MV-4-11 (cell line): Measurements from ENCODE around the gene FILIP1.

Experiments used
- DNase-seq: peaks from one replicate; lab custom pipeline; 2025; lab: John Stamatoyannopoulos, UW

The FILIP1 gene

GRCh38 chr6:75268121-75268987 is 225.2 kb downstream of the FILIP1 start:
- no peak for DNase-seq

GRCh38 chr6:75267461-75267860 is 226.1 kb downstream of the FILIP1 start:
- DNase-seq, result no peak

- DNase-seq, result peak; percentile 54
These were observed 226.8 kb downstream of the FILIP1 start for GRCh38 chr6:75266716-75267291.

GRCh38 chr6:75263401-75263750 is 230.2 kb downstream of the FILIP1 start:
- no peak for DNase-seq

GRCh38 chr6:75262716-75263400 is 230.7 kb downstream of the FILIP1 start:
- no peak for DNase-seq

GRCh38 chr6:75261299-75261698 is 232.3 kb downstream of the FILIP1 start:
- no peak for DNase-seq

GRCh38 chr6:75257343-75258087 is 236.1 kb downstream of the FILIP1 start:
- DNase-seq, result no peak

GRCh38 chr6:75250552-75250951 is 243.0 kb downstream of the FILIP1 start:
- DNase-seq, result no peak

- no peak for DNase-seq
These were observed 243.8 kb downstream of the FILIP1 start for GRCh38 chr6:75249837-75250236.

GRCh38 chr6:75246386-75246785 is 247.2 kb downstream of the FILIP1 start:
- DNase-seq, result no peak

- no peak for DNase-seq
These were observed 249.5 kb downstream of the FILIP1 start for GRCh38 chr6:75244063-75244584.

GRCh38 chr6:75243333-75244062 is 250.1 kb downstream of the FILIP1 start, which contains the start of gene COX7A2:
Gene COX7A2 (minus strand): TSS chr6:75243801. CDS start chr6:75243734, 67 bp downstream.
- DNase-seq, result peak; percentile 98
